ELR (cell line): ENCODE data around the gene OST4.
A peak's percentile ranks its signal among the peaks of the same experiment; 100 is the strongest.
"Not testable (repeated sequence)": the region's sequence is repeated elsewhere in the genome, so short reads cannot be mapped to it uniquely, and the experiment has no call there.

Source experiments
- DNase-seq: peaks from one replicate; pipeline ENCODE4 v3.0.0-alpha.2; 2015; ENCODE audit warnings: low read depth

OST4 gene

DNA sequence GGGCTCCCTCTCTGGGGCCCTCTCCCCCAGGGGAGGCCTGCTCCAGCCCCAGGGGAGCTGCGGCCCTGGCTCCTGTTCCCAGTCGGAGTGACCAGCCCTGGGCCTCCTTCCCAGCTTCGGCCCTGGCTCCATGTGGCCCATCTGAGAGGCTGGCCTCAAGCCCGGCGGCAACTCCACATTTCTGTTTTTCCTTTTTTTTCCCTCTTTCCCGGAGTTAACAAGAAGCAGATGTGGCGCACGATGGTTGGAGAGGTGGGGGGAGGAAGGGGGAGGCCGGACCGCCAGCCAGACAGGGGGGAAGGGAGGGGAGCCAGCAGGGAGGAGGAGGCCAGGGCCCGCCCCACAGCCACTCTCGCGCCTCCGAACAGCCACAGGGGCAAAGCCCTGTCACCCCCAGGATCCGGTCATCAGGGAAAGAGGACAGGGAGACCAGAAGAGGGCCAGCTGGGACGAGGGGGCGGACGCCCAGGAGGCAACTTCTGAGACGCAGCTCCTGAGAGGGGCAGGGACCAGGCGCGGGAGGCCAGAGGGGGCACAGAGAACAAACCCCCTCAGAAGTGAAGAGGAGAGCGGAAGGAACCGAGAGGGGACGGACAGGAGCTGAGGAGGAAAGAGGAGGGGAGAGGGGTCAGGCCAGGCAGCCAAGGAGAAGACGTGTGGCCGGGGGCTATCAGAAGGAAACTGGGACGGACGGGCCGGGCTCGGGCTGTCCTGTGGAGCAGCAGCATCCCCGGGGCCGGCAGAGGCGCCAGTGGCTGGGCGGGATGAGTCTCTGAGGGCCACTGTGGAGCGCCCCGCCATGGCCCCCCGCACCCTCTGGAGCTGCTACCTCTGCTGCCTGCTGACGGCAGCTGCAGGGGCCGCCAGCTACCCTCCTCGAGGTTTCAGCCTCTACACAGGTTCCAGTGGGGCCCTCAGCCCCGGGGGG is 7.1 kb upstream of the OST4 start, which contains the start of gene EMILIN1:
Gene EMILIN1 (plus strand): TSS at position 349 of the 928 bp plus-strand sequence. CDS start 451 bp downstream, at position 800.
- DNase-seq, result peak; percentile 76

DNA sequence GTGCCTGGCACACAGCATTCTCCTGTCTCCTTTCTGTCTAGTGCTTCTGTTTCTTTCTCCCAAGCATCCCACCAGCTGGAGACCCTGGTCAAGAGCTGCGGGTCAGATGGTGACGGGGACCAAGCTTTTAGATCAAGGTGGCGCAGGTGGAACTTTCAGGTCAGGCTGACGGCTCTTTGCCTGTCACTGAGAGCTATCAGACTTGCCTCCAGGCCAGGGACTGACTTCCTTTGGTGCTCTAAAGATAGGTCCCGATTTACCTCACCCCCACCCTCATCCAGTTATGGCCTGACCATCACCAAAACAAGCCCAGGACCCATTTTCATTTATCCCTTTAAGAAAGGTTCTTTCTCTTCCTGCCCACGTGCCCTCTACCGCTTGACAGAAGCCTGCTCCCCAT is 5.8 kb upstream of the OST4 start:
- DNase-seq, result no peak

DNA sequence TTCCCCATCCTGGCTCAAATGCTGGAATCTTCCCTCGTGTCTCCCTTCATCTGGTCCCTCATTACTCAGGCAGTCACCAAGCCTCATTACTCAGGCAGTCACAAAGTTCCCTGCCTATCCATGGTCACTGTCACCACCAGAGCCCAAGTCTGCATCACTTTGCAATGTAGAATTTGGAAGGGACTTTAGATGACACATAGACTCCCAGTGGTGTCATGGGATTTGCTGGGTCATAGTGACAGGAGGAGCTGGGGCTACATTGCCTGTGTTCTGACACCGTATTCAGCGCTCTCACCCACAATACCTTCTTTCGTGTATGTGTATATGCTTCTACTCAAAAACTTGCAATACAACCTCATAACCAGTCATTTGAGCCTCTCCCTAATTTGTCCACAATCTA is 4.9 kb upstream of the OST4 start:
- DNase-seq, result no peak

DNA sequence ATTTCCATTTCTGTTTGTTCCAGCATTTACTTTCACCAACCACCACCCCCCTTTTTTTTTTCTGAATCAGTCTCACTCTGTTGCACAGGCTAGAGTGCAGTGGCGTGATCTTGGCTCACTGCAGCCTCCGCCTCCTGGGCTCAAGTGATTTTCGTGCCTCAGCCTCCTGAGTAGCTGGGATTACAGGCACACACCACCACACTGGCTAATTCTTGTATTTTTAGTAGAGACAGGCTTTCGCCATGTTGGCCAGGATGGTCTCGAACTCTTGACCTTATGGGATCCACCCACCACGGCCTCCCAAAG is 4.1 kb upstream of the OST4 start:
- not testable (repeated sequence) for DNase-seq

DNA sequence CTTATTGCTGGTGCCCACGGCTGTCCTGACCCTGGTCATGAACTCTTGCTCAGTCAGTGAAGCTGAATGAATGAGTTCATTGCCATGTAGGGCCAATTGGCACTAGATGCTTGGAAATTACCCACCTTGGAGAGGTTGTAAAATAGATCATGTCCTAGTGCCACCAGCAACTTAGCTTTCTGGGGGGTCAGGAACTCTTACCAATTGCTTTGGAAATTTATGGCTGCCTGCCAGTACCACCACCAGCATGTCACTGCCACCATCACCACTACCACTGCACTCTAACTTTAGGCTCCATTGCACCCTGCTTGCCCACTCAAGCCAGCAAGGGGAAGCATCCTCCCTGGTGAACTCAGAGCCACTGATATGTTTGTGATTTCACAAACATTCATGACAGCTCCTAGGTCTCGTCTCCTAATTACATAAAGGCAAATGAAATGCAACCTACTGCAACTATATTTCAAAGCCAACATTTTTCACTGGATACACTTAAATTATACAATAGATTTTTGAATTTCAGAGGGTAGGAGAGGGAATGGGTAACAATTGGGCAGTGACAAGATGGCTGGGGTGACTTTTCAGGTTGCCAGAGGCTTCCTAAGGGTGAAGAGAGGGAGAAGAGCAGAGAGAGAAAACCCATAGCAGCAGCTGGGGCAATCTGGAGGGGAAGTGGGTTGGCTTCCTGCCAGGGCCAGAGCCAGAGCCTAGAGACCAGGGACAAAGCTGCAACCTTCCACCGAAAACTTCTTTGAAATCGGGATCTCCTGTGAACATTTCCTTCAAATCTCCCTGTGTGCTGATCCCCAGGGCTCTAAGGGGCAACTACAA is 3.5 kb upstream of the OST4 start:
- no peak for DNase-seq

DNA sequence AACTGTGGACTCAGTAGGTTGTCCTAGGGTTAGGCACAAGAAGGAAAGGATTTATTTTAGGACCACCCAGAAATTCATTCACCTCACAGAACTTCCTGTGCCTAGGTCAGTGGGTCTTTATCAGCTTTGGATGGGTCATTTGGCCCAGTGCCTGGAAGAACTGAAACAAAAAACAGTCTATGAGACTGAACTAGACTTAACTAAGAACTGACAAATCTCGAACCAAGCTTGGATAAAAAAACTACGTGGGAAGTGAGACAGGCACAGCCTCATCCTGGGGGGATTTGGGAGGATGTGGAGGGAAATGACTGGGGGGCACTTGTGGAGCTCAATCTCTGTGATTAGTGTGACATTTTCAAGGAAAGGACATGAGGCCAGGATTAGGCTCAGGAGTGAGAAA is 2.3 kb upstream of the OST4 start:
- no peak for DNase-seq

DNA sequence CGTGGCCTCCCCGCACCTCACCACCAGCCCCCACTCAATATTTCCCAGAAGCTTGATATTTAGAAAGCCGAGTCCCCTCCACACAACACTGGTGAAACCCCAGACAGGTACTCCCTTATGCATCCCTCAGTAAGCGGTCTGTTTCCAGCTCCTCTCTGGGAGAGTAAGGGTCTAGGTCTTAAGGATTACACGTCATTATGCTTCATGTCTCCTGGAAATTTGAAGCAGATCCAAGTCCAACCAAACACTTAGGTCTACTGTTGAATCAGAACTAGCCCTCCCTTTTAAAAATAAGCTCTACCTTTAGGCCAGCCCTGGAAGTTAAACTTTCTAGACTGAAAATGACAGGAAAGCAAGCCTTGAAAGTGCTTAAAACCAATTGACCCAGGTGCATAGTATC is 1.5 kb upstream of the OST4 start:
- no peak for DNase-seq

DNA sequence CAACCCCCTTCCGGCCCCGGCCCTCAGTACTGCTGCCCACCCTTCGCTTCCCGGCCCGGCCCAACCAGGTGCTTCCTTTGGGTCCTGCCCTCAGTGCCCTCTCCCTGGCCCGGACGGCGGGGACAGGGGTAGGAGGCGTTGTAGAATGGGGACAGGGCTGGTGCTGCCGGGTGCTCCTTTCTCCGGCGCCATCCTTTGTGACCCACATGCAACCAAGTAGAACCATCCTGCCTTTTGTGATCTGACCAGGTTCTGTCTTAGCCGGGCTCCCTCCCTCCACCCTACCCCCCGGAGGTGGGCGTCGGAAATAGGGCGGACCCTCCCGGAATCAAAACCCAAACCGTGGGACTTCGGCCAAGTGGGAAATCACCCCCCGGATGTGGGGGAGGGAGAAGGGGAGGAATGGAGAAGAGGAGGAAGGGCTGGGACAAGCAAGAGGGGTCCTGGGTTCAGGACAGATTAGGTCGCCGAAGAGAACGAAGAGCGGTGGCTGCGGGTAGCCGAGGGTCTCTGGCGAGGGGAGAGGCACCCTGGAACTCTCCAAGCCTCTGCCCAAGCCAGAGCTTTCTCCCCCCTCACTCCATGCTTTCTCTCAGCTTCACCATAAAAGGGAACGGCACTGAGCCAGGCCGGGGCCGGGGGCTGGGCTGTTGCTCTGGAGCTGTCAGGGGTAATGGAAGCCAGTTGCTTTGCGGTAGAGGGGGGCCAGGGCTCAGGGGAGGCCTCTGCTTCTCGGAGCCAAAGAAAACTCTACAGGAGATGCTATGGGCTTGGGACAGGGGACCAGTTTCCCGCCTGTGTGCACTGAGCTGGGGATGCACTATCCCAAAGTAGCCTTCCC is 756 bp upstream of the OST4 start:
- no peak for DNase-seq

DNA sequence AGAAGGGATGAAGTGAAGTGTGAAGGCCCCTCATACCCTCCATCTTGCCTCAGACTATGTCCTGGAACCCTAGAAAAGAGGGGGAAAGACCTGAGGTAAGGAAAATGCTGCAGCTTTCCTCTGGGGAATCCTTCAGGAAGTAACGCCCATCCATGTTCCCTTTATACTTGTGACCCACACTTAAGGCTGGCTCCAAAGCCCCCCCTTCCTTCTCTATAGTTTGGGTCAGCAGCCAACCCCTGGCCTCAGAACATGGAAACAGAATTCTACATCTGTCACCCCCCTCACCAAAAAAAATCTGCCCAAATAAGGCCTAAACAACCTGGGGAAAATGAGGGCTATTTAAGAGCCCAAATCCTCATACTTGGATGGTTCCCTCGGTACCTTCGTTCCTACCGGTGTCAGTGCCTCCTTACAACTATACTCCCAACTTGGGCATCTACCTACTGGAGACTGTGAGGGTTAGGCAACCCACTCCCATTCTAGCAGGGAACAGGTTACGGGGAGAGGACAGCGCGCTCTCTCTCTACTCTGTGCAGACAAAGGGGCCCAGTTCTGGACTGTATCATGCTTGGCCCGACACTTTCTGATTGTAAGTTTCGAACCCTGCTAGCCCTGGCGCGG is 689 bp downstream of the OST4 start:
- no peak for DNase-seq

DNA sequence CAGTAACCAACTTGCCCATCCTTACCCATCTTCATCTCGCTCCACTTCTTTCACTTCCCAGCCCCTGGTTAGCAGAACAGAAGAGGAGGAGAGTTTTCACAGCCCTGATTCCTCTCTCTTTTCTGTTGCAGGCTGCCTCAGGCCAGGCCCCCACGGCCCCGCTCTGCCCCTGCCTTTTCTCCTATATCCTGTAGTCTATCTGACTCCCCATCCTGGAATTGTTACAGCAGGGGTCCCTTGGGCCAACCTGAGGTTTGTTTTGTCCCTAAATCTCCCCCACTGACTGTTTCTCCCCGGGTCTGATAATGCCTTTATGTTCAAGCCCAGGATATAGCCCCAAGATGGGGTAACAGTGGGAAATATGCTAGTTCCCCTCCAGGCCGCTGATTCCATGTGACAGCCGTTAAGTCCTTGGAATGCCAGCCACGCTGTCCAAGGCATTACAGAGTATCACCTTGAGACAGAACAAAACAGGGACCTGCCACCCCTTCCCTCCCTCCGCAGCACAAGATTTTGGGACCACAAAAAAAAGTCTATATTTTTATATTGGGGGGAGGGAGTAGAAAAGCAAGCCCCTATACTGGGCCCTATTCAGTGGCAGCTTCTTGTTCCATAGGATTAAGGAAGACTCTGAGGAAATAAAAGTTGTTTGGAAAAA is 1.4 kb downstream of the OST4 start:
- DNase-seq, result no peak

DNA sequence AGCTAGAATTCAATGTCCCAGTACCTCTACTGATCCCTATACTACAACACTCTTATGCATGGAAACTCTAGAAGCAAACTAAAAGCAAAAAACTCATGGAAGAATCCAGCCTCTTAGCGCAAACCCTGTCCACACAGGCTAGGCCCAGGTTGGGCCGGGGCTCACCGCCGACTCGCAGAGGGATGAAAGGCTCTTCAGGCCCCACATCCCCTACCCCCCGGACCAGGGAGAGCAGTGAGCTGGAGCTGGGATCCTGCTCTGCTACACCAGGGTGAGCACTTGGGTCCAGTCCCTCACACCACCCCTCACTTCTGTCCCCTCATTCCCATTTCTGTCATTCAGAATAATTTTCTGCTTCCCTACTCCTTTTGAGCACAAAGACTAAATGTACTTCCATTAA is 2.0 kb downstream of the OST4 start:
- DNase-seq, result no peak

DNA sequence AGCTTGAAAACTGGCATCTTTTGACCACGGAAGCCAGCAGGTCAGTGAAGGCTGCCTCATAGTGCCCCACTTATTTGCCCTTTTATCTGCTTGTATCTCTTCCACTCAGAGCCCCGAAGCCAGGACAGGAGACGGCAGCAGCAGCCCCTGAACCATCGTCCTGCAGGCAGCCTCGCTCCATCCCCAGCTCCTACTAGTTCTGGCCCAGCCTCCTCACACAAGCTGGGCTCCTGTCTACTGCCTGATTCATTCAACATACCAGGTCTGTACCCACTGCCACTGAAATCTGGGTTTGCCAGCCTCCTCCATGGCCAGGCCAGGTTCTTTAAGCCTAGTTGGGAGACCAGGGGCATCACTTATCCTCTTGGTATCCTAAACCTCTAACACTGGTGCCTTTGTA is 4.1 kb downstream of the OST4 start:
- no peak for DNase-seq

DNA sequence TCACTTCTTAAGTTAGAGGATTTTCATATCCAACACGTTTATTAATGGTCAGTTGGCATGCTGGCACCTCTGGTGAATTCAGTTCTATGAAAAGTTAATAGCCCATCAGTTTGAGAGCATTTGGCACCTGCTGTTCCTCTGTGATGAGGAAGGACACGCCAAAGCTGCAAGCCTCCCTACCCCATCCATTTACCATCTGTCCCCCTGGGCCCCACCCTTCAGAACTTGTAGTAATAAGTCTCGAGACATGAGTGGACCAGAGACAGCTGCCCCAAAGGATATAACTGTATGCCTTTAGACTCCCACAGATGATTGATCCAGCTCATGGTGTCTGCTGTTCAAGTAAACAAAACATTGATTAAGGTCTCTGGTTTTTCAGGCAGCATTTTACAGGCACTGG is 6.3 kb downstream of the OST4 start:
- DNase-seq, result no peak

DNA sequence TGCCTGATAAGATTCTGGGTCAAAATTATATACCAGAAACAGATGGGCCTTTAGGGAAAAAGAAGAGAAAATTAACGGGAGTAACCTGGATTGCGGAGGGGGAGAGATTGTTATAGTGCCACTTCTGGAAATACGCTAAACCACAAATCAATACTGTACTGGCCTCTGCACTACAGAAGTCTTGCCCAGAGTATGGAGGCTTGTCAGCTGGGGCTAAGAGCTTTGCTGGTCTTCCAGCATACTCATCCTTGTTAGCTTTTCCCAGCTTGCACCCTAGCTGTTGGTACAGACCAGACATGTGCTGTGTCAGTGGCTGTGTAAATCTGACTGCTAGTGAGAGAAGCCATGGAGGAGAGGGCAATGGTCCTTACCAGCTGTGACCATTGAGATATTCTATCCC is 11.1 kb downstream of the OST4 start:
- DNase-seq, result no peak

DNA sequence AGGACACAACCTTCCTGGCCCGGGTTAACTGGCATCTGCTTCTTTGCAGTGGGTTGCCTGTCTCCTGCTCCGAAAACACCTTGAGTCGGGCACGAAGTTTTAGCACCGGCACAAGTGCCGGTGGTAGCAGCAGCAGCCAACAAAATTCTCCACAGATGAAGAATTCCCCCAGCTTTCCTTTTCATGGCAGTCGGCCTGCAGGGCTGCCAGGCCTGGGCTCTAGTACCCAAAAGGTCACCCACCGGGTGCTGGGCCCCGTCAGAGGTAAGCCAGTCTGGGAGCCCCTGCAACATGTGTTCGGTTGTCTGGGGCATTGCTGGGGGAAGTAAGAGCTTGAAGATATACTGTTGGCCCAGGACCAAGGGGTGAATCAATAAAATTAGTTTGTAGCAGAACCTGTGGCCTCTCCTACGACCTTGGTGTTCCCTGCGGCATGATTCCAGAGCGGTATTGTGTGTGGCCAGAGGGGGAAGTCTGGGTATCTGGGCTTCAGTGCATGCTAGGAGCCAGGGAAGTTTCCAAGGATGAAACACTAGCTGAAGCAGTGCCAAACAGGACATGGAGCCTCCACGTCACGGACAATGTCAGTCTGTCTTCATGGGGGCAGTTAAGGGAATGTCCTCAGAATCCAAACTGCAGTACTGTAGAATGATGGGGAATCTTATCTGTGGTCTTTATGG is 12.2 kb downstream of the OST4 start:
- no peak for DNase-seq

DNA sequence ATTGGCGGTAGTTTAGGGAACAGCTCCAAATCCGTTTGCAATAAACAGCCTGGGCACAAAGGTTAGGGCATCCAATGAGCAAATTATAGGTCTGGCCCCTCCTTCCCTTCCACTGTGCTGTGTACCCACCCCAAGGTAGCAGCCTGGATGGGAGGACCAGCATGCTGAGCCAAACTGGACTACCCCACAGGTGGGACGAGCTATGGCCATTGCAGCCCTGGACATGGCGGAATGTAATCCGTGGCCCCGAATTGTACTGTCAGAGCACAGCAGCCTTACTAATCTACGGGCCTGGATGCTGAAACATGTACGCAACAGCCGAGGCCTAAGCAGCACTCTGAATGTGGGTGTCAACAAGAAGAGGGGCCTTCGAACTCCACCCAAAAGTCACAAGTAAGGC is 13.2 kb downstream of the OST4 start:
- no peak for DNase-seq

DNA sequence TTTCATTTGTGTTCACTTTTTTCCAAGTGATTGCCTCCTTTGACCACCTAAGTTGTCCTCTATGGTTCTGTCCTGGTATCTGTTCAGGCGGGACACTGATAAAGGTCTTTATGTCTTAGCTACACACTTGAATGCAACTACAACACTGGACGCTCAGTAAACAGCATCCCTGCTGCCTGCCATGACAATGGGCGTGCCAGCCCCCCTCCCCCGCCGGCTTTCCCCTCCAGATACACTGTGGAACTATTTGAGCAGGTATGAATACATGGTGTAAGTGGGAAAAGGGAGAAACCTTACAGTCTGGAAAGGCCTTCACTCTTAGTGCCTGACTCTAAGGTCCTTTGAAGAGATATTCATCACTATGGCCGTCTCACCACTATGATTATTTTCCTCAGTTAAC is 14.3 kb downstream of the OST4 start:
- no peak for DNase-seq

DNA sequence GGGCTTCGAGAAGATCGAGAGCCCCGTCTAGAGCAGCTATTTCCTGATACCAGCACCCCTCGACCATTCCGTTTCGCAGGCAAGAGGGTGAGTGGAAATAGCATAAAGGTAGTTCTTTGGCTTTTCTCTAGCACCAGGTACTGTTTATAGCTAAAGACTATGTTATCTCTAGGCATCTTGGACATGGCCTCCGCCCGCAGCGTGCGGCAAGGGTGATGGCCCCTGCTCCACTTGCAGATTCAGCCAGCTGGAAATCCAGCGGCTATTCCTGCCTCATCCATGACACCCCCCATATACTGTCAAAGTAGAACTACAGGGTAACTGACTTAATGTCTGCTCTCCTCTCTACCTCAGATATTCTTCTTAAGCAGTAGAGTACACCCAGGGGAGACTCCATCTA is 16.7 kb downstream of the OST4 start:
- no peak for DNase-seq

DNA sequence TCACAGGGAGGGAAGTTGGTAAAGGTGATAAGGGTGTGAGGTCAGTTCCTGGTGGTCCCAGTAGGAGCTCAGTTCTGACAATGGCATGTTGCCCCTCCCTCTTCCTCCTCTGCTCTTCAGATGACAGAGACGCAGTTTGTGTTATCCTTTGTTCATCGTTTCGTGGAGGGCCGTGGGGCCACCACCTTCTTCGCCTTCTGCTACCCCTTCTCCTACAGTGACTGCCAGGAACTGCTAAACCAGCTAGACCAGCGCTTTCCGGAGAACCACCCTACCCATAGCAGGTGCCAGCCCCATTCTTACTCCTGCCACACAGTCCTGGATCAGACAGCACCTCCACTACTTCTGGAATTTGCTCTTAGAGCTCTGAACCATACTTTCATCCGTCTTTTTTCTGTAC is 17.7 kb downstream of the OST4 start:
- DNase-seq, result no peak

DNA sequence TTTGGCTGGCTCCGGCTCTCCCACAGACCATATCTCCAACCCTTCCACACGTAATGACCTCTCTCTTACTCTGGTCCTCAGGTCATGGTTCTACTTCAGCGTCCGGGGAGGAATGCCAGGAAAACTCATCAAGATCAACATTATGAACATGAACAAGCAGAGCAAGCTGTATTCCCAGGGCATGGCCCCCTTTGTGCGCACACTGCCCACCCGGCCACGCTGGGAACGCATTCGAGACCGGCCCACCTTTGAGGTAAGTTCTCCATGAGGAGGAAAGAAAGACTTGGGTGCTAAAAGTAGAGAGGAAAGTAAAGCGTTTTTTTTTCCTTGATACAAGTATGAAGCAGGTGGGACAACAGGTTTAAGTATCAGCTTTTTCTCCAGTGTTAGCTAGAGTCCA is 18.1 kb downstream of the OST4 start:
- DNase-seq, result no peak
